NT2/D1 (cell line): ENCODE results near the gene ACIN1.
A peak's percentile ranks its signal among the peaks of the same experiment; 100 is the strongest.

Experiments
- DNase-seq: peaks from one replicate; pipeline ENCODE4 v3.0.0-alpha.2; 2011; ENCODE audit warnings: low read depth, low spot score
- H3K27me3 ChIP-seq: 2 replicates; pipeline ENCODE4 v1.6.0; 2011; ENCODE audit warnings: mild to moderate bottlenecking; ENCODE audit not compliant: insufficient read length, insufficient read depth
- H3K36me3 ChIP-seq: 2 replicates; pipeline ENCODE4 v1.6.1; 2011; ENCODE audit warnings: mild to moderate bottlenecking, low read length, mixed read lengths; ENCODE audit not compliant: insufficient read depth, insufficient read length
- H3K4me1 ChIP-seq: 2 replicates; pipeline ENCODE4 v1.5.1; 2011; ENCODE audit not compliant: insufficient read depth, insufficient read length
- H3K4me3 ChIP-seq: 2 replicates; pipeline ENCODE4 v1.5.1; 2011; ENCODE audit warnings: low read depth; ENCODE audit not compliant: insufficient read length
- H3K9ac ChIP-seq: 2 replicates; pipeline ENCODE4 v1.6.0; 2011; ENCODE audit warnings: low read depth; ENCODE audit not compliant: insufficient read length
- H3K9me3 ChIP-seq: 2 replicates; pipeline ENCODE4 v1.5.1; 2011; ENCODE audit warnings: mild to moderate bottlenecking, low read length; ENCODE audit not compliant: insufficient read depth
- SUZ12 ChIP-seq: IDR thresholded peaks from 2 replicates; pipeline ENCODE4 v1.6.1; 2011; ENCODE audit not compliant: insufficient read length, insufficient read depth; ENCODE audit errors: extremely low read depth
- YY1 ChIP-seq: IDR thresholded peaks from 2 replicates; pipeline ENCODE4 v1.6.1; 2011; ENCODE audit not compliant: insufficient read length, insufficient read depth
- ZNF274 ChIP-seq: IDR thresholded peaks from 2 replicates; pipeline ENCODE4 v1.6.1; 2011; ENCODE audit warnings: mild to moderate bottlenecking, low read depth, low read length

ACIN1 gene

DNA sequence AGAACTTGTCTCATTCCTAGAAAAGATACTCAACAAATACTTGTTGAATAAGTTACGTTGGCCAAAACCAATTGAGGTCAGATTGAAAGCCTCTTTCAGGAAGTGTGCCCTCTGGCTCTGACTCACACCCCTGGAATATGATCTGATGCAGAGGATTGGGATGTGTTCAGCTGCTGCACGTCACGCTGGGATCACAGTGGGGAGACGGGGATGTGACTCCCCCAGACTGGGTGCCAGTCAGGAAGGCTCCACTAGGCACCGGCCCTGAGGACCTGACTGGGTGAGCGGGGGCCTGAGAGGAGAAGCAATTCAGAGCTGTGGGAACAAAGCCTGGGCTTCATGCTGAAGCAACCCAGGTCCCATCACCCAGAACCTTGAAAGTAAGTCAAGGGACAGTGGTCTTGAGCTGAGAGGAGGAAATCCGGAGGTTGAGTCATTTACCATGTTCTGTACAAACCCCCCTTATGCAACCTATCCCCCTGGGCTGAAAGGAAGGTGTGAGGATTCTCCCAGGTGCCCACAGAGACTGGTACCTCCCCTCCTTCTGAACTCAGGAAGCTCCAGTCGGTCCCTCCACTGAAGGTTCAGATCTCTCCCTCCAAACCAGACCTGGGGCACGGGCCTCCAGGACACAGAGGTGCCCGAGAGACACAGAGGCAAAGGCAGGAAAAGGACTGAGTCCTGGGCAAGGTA, 20.2 kb upstream of the ACIN1 start:
- peaks cover 17% of the 10 kb centered on the region for H3K4me1 ChIP-seq
- no peaks in the 10 kb centered on the region for H3K36me3 ChIP-seq
- H3K9me3 ChIP-seq: no peaks in the 10 kb centered on the region
- no peak overlapping the region for H3K9ac ChIP-seq
- DNase-seq: no peak
- H3K27me3 ChIP-seq: peaks cover 6% of the 10 kb centered on the region
- H3K4me3 ChIP-seq: no peak overlapping the region
- TF ChIP-seq SUZ12: no peak
- TF ChIP-seq YY1: no peak
- TF ChIP-seq ZNF274: no peak

DNA sequence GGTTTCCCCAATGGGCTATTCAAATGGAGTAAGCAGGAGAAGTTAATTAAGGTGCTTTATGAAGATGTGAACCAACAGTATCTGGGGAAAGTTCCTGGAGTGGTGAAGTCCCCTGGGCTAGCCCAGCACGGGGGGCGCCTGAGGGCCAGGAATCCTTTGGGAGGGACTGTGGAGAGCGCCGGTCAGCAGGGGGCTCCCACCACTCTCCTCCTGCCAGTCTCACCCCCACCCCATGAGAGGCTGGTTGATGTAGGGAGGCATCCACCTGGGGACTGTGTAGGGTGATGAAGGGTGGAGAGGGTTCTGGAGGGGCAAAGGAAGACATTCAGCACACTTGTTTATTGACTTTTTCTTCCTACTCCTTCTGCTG, 19.7 kb upstream of the ACIN1 start:
- H3K27me3 ChIP-seq: peaks cover 6% of the 10 kb centered on the region
- no peak for DNase-seq
- H3K4me3 ChIP-seq: no peak overlapping the region
- H3K36me3 ChIP-seq: no peaks in the 10 kb centered on the region
- H3K4me1 ChIP-seq: peaks cover 13% of the 10 kb centered on the region
- TF ChIP-seq SUZ12 (no peak), ZNF274 (no peak)
- no peak overlapping the region for H3K9ac ChIP-seq
- H3K9me3 ChIP-seq: no peaks in the 10 kb centered on the region

- no peak for DNase-seq
- Histone ChIP-seq H3K4me3 (no peak overlapping the region), H3K9ac (no peak overlapping the region), H3K4me1 (peaks cover 9% of the 10 kb centered on the region), H3K27me3 (peaks cover 6% of the 10 kb centered on the region), H3K36me3 (no peaks in the 10 kb centered on the region), H3K9me3 (0 out of 2 replicates have a peak, but pooled peaks cover under 1% of the 10 kb centered on the region)
- no peak for TF ChIP-seq SUZ12
- TF ChIP-seq ZNF274: no peak
- no peak for TF ChIP-seq YY1
Measured at GRCh38 chr14:23114120-23114458, 19.2 kb upstream of the ACIN1 start.

DNA sequence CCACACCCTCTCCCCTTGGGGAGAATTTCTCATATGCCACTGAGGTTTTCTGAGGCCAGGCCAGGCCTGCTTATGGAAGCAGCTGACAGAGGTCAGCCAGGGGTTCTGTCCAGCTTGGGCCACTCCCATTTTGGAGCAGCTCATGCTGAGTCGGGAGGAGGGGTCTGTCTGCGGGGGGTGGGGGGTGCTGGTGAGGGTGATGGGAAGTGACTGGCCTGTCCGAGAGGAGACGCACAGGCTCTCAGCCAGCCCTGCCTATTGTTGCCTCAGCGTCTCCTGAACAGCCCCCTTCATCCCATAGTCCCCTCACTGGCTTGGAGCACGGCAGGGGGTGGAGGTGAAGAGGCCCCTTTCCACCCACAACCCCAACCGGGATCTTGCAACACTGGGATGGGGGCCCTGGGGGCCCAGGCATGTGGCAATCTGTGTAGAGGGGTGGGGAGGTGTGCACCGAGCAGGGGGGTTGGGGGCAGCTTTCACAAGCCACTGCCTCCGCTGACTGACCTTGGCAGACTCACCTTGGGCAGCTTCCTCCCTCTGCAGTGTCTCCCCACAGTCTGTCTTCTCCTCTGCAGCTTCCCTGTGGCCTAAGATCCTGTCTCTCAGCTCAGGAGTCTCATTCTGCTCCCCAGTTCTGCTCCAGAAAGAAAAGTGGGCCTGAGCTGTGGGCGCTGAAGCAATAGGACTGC, 18.6 kb upstream of the ACIN1 start:
- no peak for TF ChIP-seq ZNF274
- TF ChIP-seq YY1: no peak
- no peak for TF ChIP-seq SUZ12
- DNase-seq: no peak
- no peaks in the 10 kb centered on the region for H3K36me3 ChIP-seq
- H3K4me1 ChIP-seq: peaks cover 9% of the 10 kb centered on the region
- no peak overlapping the region for H3K9ac ChIP-seq
- peaks cover 5% of the 10 kb centered on the region; the same call in 1 of the 2 replicates for H3K9me3 ChIP-seq
- H3K4me3 ChIP-seq: no peak overlapping the region
- peaks cover 6% of the 10 kb centered on the region for H3K27me3 ChIP-seq

- Histone ChIP-seq H3K9ac (peak overlapping the region; percentile 26), H3K4me3 (no peak overlapping the region), H3K4me1 (peaks cover 9% of the 10 kb centered on the region), H3K9me3 (peaks cover 8% of the 10 kb centered on the region; the same call in 1 of the 2 replicates), H3K36me3 (no peaks in the 10 kb centered on the region), H3K27me3 (peaks cover 6% of the 10 kb centered on the region)
- no peak for DNase-seq
- no peak for TF ChIP-seq ZNF274
- no peak for TF ChIP-seq YY1
- no peak for TF ChIP-seq SUZ12
Measured at GRCh38 chr14:23112359-23113178, 17.6 kb upstream of the ACIN1 start.

GRCh38 chr14:23110579-23111365, 15.8 kb upstream of the ACIN1 start:
- DNase-seq: no peak
- no peak for TF ChIP-seq SUZ12
- no peak for TF ChIP-seq ZNF274
- TF ChIP-seq YY1: no peak
- H3K27me3 ChIP-seq: peaks cover 6% of the 10 kb centered on the region
- no peak overlapping the region for H3K4me3 ChIP-seq
- no peaks in the 10 kb centered on the region for H3K36me3 ChIP-seq
- H3K9ac ChIP-seq: no peak overlapping the region
- H3K9me3 ChIP-seq: peaks cover 8% of the 10 kb centered on the region; the same call in 1 of the 2 replicates
- peaks cover 4% of the 10 kb centered on the region for H3K4me1 ChIP-seq
